OCI-LY7 (cell line): Measurements from ENCODE around the gene BRSK1. TPM values are rescaled to one million over a fixed set of nuclear protein-coding genes. Genes with fewer than 3 reads are reported as not detected.

ENCODE experiments used
- BruUV-seq: library from RNA; stranded (reverse); fragments of 400-500 nt; replicated peaks from 2 replicates; lab custom pipeline; 2021; lab: Mats Ljungman, UMichigan
- CTCF ChIA-PET: fragments of 300-600 bp; sonication (Branson Sonifier 250); formaldehyde crosslinking; loops from one replicate; lab custom pipeline; 2022; ENCODE audit warnings: antibody characterized with exemption; ENCODE audit not compliant: unreplicated experiment; lab: Charles Lee
- POLR2A ChIA-PET: fragments of 300-600 bp; sonication (Branson Sonifier 250); formaldehyde crosslinking; loops from one replicate; lab custom pipeline; 2022; ENCODE audit warnings: antibody characterized with exemption; lab: Charles Lee
- DNase-seq: peaks from one replicate; pipeline ENCODE4 v3.0.0-alpha.2; 2015; ENCODE audit warnings: low spot score
- H2AFZ ChIP-seq: fragments of 200-600 bp; sonication (generic), shearing (Covaris generic); 2 replicates; pipeline ENCODE4 v1.6.1; 2014; ENCODE audit warnings: mild to moderate bottlenecking, antibody characterized with exemption, low read length, moderate library complexity
- H3K27ac ChIP-seq: fragments of 200-600 bp; sonication (generic); 2 replicates; pipeline ENCODE4 v1.5.1; 2014; ENCODE audit warnings: mixed run types, low read depth, mild to moderate bottlenecking, moderate library complexity, low read length, inconsistent platforms; ENCODE audit not compliant: poor library complexity, severe bottlenecking
- H3K36me3 ChIP-seq: fragments of 200-600 bp; sonication (generic); 2 replicates; pipeline ENCODE4 v1.6.1; 2014; ENCODE audit warnings: mild to moderate bottlenecking, antibody characterized with exemption, low read length, moderate library complexity, mixed read lengths; ENCODE audit not compliant: insufficient read depth
- H3K4me1 ChIP-seq: fragments of 200-600 bp; sonication (generic); 2 replicates; pipeline ENCODE4 v1.5.1; 2014; ENCODE audit warnings: mild to moderate bottlenecking, low read length; ENCODE audit not compliant: insufficient read depth, poor library complexity, severe bottlenecking
- H3K4me2 ChIP-seq: fragments of 200-600 bp; sonication (generic); 2 replicates; pipeline ENCODE4 v1.6.1; 2014; ENCODE audit warnings: mild to moderate bottlenecking, low read length
- H3K4me3 ChIP-seq: fragments of 200-600 bp; sonication (generic); 2 replicates; pipeline ENCODE4 v1.5.1; 2014; ENCODE audit warnings: mild to moderate bottlenecking, low read depth, low read length; ENCODE audit not compliant: poor library complexity, severe bottlenecking
- H3K79me2 ChIP-seq: fragments of 200-600 bp; sonication (generic); 2 replicates; pipeline ENCODE4 v1.6.1; 2016; ENCODE audit warnings: low read depth, mild to moderate bottlenecking, low read length, moderate library complexity, mixed read lengths; ENCODE audit not compliant: insufficient read depth
- H3K9me2 ChIP-seq: fragments of 200-600 bp; sonication (generic); 2 replicates; pipeline ENCODE4 v1.6.1; 2016; ENCODE audit warnings: mild to moderate bottlenecking, low read length, mixed read lengths; ENCODE audit not compliant: insufficient read depth
- H3K9me3 ChIP-seq: fragments of 200-600 bp; sonication (generic); 2 replicates; pipeline ENCODE4 v1.6.1; 2014; ENCODE audit warnings: mild to moderate bottlenecking, mixed run types, low read length, mixed read lengths
- H4K20me1 ChIP-seq: fragments of 200-600 bp; sonication (generic); 2 replicates; pipeline ENCODE4 v1.6.1; 2014; ENCODE audit warnings: mild to moderate bottlenecking, antibody characterized with exemption, low read length, moderate library complexity, mixed read lengths; ENCODE audit not compliant: insufficient read depth
- CTCF ChIP-seq: fragments of 200-600 bp; sonication (generic); conservative IDR thresholded peaks from 2 replicates; pipeline ENCODE4 v1.5.1; 2014; ENCODE audit warnings: mild to moderate bottlenecking, antibody characterized with exemption, low read length, moderate library complexity, mixed read lengths
- EZH2phosphoT487 ChIP-seq: fragments of 200-600 bp; sonication (generic); IDR thresholded peaks from 2 replicates; pipeline ENCODE4 v1.6.1; 2018; ENCODE audit warnings: low read depth, borderline replicate concordance, mild to moderate bottlenecking, mixed run types, antibody characterized with exemption, low read length, moderate library complexity, mixed read lengths
- intact Hi-C: fragments of 100-400 bp; cut with micrococcal nuclease; formaldehyde crosslinking; loops from one replicate; pipeline ENCODE4 v1.10.0; 2022; ENCODE audit not compliant: unreplicated experiment
- total RNA-seq, 2 experiments: library from RNA; depleted of rRNA in 1 of 2; stranded (reverse); fragments of >200 nt in 1 of 2; shearing (Covaris generic) in 1 of 2; gene quantifications; 2 replicates each; pipeline ENCODE4 v1.2.3, GENCODE V29; 2014 to 2022

The BRSK1 gene
- total RNA-seq, 2 experiments from 2014 or later = 16.1 to 23.9 TPM

- no peak overlapping the region for H3K27ac ChIP-seq
- TF ChIP-seq EZH2phosphoT487 (no peak), CTCF (no peak)
- H3K4me3 ChIP-seq = no peak overlapping the region
- peaks cover 98% of the 10 kb centered on the region for H3K36me3 ChIP-seq
- intact Hi-C loops = no loop called here
- H3K79me2 ChIP-seq = no peaks in the 10 kb centered on the region
- no peak overlapping the region for H3K4me2 ChIP-seq
- H3K9me3 ChIP-seq = no peaks in the 10 kb centered on the region
- H3K9me2 ChIP-seq = no peaks in the 10 kb centered on the region
- peaks cover 7% of the 10 kb centered on the region; the same call in 1 of the 2 replicates for H4K20me1 ChIP-seq
- H2AFZ ChIP-seq = no peak overlapping the region
- POLR2A ChIA-PET = no interaction called here
- CTCF ChIA-PET = no interaction called here
- BruUV-seq = no TSS peak
- no peaks in the 10 kb centered on the region for H3K4me1 ChIP-seq
- DNase-seq = no peak
Measured at GRCh38 chr19:55239004-55239403, 44.8 kb upstream of the BRSK1 start.

- no peak for DNase-seq
- ChIA-PET CTCF (no interaction called here), POLR2A (no interaction called here)
- no peak overlapping the region for H2AFZ ChIP-seq
- H3K79me2 ChIP-seq = no peaks in the 10 kb centered on the region
- H3K9me2 ChIP-seq = no peaks in the 10 kb centered on the region
- BruUV-seq = no TSS peak
- peaks cover 7% of the 10 kb centered on the region; the same call in 1 of the 2 replicates for H4K20me1 ChIP-seq
- intact Hi-C loops = no loop called here
- H3K4me1 ChIP-seq = no peaks in the 10 kb centered on the region
- no peak overlapping the region for H3K4me3 ChIP-seq
- H3K4me2 ChIP-seq = no peak overlapping the region
- H3K9me3 ChIP-seq = no peaks in the 10 kb centered on the region
- H3K27ac ChIP-seq = no peak overlapping the region
- H3K36me3 ChIP-seq = peaks cover 99% of the 10 kb centered on the region
- TF ChIP-seq CTCF (no peak), EZH2phosphoT487 (no peak)
Measured at GRCh38 chr19:55240713-55241020, 43.1 kb upstream of the BRSK1 start.

GRCh38 chr19:55241143-55241934 lies 42.5 kb upstream of the BRSK1 start:
- Histone ChIP-seq H3K4me3 (no peak overlapping the region), H3K79me2 (no peaks in the 10 kb centered on the region), H3K9me3 (no peaks in the 10 kb centered on the region), H3K4me1 (no peaks in the 10 kb centered on the region), H4K20me1 (peaks cover 7% of the 10 kb centered on the region; the same call in 1 of the 2 replicates), H3K9me2 (no peaks in the 10 kb centered on the region), H3K36me3 (peaks cover 99% of the 10 kb centered on the region), H2AFZ (no peak overlapping the region), H3K4me2 (no peak overlapping the region), H3K27ac (no peak overlapping the region)
- intact Hi-C loops = no loop called here
- BruUV-seq = no TSS peak
- POLR2A ChIA-PET = interaction anchor here (0.6 kb wide), 1 partner anchor 46 kb away, joined by 3 read pairs; no protein-coding TSS in a partner anchor
- CTCF ChIA-PET = no interaction called here
- TF ChIP-seq EZH2phosphoT487 (no peak), CTCF (no peak)
- no peak for DNase-seq
